ENCODE results near the gene PLEKHD1. TPM values are rescaled to one million over a fixed set of nuclear protein-coding genes. Genes with fewer than 3 reads are reported as not detected.

Gene PLEKHD1
- total and polyA plus RNA-seq, 2 donors (not counting 1 experiment from before 2014, with no cell fraction given), result under 0.01 to 0.01 TPM

- H3K4me2 ChIP-seq (ENCODE audit: extremely low read depth, insufficient read depth, low read length), result no peak overlapping the region
- H3K36me3 ChIP-seq (ENCODE audit: control insufficient read depth, insufficient read depth, low read length), result no peaks in the 10 kb centered on the region
- TF ChIP-seq EZH2 (IDR thresholded peaks at IDR 0.05; ENCODE audit: low read length, missing control alignments), result peak; percentile 89
- TF ChIP-seq, protein P1, sequence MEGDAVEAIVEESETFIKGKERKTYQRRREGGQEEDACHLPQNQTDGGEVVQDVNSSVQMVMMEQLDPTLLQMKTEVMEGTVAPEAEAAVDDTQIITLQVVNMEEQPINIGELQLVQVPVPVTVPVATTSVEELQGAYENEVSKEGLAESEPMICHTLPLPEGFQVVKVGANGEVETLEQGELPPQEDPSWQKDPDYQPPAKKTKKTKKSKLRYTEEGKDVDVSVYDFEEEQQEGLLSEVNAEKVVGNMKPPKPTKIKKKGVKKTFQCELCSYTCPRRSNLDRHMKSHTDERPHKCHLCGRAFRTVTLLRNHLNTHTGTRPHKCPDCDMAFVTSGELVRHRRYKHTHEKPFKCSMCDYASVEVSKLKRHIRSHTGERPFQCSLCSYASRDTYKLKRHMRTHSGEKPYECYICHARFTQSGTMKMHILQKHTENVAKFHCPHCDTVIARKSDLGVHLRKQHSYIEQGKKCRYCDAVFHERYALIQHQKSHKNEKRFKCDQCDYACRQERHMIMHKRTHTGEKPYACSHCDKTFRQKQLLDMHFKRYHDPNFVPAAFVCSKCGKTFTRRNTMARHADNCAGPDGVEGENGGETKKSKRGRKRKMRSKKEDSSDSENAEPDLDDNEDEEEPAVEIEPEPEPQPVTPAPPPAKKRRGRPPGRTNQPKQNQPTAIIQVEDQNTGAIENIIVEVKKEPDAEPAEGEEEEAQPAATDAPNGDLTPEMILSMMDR (conservative IDR thresholded peaks at IDR 0.05 in 1 of 2, IDR thresholded peaks at IDR 0.05 in 1 of 2; ENCODE audit: low read depth in 1 of 2, low read length in 2 of 2), result no peak
- peaks cover 67% of the 10 kb centered on the region for H3K27me3 ChIP-seq (ENCODE audit: control insufficient read depth, insufficient read depth, low read length)
- no peaks in the 10 kb centered on the region for H3K4me1 ChIP-seq (ENCODE audit: control insufficient read depth, extremely low read depth, insufficient read depth, low read length)
- no peak overlapping the region for H3K27ac ChIP-seq (ENCODE audit: insufficient read depth, low read length)
- peak overlapping the region in 1 of 4 experiments; percentile 42 for H3K4me3 ChIP-seq (replicated peaks in 1 of 4; ENCODE audit: control extremely low read depth in 1 of 4, insufficient read depth in 1 of 4, low read depth in 3 of 4, low read length in 4 of 4)
- no peak overlapping the region for H2AFZ ChIP-seq (ENCODE audit: low read length)
- H4K20me1 ChIP-seq (ENCODE audit: control insufficient read depth, extremely low read depth, insufficient read depth, low read length), result no peaks in the 10 kb centered on the region
- H3K9me3 ChIP-seq (ENCODE audit: control insufficient read depth, insufficient read depth, low read depth, low read length), result no peaks in the 10 kb centered on the region
- H3K79me2 ChIP-seq (ENCODE audit: control insufficient read depth, insufficient read depth, low read length), result no peaks in the 10 kb centered on the region
- DNase-seq (ENCODE audit: low read depth in 2 of 2), result peak; percentile 14 to 39
- H3K9ac ChIP-seq (ENCODE audit: insufficient read depth, low read length), result no peak overlapping the region
Measured at GRCh38 chr14:69483765-69484443, 624 bp upstream of the PLEKHD1 start.

GRCh38 chr14:69485315-69485660 lies 760 bp downstream of the PLEKHD1 start:
- no peaks in the 10 kb centered on the region for H3K9me3 ChIP-seq (ENCODE audit: control insufficient read depth, insufficient read depth, low read depth, low read length)
- H4K20me1 ChIP-seq (ENCODE audit: control insufficient read depth, extremely low read depth, insufficient read depth, low read length), result no peaks in the 10 kb centered on the region
- H2AFZ ChIP-seq (ENCODE audit: low read length), result no peak overlapping the region
- no peaks in the 10 kb centered on the region for H3K36me3 ChIP-seq (ENCODE audit: control insufficient read depth, insufficient read depth, low read length)
- TF ChIP-seq, protein P1 (conservative IDR thresholded peaks at IDR 0.05 in 1 of 2, IDR thresholded peaks at IDR 0.05 in 1 of 2; ENCODE audit: low read depth in 1 of 2, low read length in 2 of 2), result no peak
- no peak for TF ChIP-seq EZH2 (IDR thresholded peaks at IDR 0.05; ENCODE audit: low read length, missing control alignments)
- no peak for DNase-seq (ENCODE audit: low read depth in 2 of 2)
- H3K27me3 ChIP-seq (ENCODE audit: control insufficient read depth, insufficient read depth, low read length), result peaks cover 63% of the 10 kb centered on the region
- H3K4me3 ChIP-seq (replicated peaks in 1 of 4; ENCODE audit: control extremely low read depth in 1 of 4, insufficient read depth in 1 of 4, low read depth in 3 of 4, low read length in 4 of 4), result no peak overlapping the region
- no peaks in the 10 kb centered on the region for H3K4me1 ChIP-seq (ENCODE audit: control insufficient read depth, extremely low read depth, insufficient read depth, low read length)
- no peaks in the 10 kb centered on the region for H3K79me2 ChIP-seq (ENCODE audit: control insufficient read depth, insufficient read depth, low read length)
- no peak overlapping the region for H3K27ac ChIP-seq (ENCODE audit: insufficient read depth, low read length)
- H3K4me2 ChIP-seq (ENCODE audit: extremely low read depth, insufficient read depth, low read length), result no peak overlapping the region
- H3K9ac ChIP-seq (ENCODE audit: insufficient read depth, low read length), result no peak overlapping the region

DNA sequence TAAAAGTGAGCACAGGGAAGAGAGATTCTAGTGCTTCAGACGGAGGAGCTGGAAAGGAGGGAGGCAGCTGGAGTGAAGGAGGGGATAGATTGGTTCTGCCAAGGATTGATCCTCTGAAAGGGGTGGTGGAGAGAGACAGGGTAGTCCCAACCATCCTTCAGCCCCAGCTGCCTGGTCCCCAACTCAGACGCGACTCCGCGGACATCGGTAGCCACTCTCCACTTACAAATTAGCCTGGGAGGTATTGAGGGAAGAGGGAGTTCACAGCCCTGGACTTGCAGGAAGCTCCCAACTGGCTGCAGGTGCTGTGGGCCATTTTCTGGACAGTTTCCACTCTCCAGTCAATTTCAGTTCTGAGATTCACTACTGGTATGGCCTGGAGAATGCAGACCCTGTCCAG lies 1.2 kb downstream of the PLEKHD1 start:
- Histone ChIP-seq H3K9ac (ENCODE audit: insufficient read depth, low read length) (no peak overlapping the region), H3K4me1 (ENCODE audit: control insufficient read depth, extremely low read depth, insufficient read depth, low read length) (no peaks in the 10 kb centered on the region), H2AFZ (ENCODE audit: low read length) (no peak overlapping the region), H3K79me2 (ENCODE audit: control insufficient read depth, insufficient read depth, low read length) (no peaks in the 10 kb centered on the region), H3K9me3 (ENCODE audit: control insufficient read depth, insufficient read depth, low read depth, low read length) (no peaks in the 10 kb centered on the region), H3K4me3 (replicated peaks in 1 of 4; ENCODE audit: control extremely low read depth in 1 of 4, insufficient read depth in 1 of 4, low read depth in 3 of 4, low read length in 4 of 4) (no peak overlapping the region), H3K4me2 (ENCODE audit: extremely low read depth, insufficient read depth, low read length) (no peak overlapping the region), H4K20me1 (ENCODE audit: control insufficient read depth, extremely low read depth, insufficient read depth, low read length) (no peaks in the 10 kb centered on the region), H3K27me3 (ENCODE audit: control insufficient read depth, insufficient read depth, low read length) (peaks cover 62% of the 10 kb centered on the region), H3K27ac (ENCODE audit: insufficient read depth, low read length) (no peak overlapping the region), H3K36me3 (ENCODE audit: control insufficient read depth, insufficient read depth, low read length) (no peaks in the 10 kb centered on the region)
- DNase-seq (ENCODE audit: low read depth in 2 of 2), result no peak
- TF ChIP-seq EZH2 (IDR thresholded peaks at IDR 0.05; ENCODE audit: low read length, missing control alignments), result no peak
- TF ChIP-seq, protein P1 (conservative IDR thresholded peaks at IDR 0.05 in 1 of 2, IDR thresholded peaks at IDR 0.05 in 1 of 2; ENCODE audit: low read depth in 1 of 2, low read length in 2 of 2), result no peak

Data from fibroblast of lung (primary cell).